ENCODE data around the gene FAM78A. TPM values are rescaled to one million over a fixed set of nuclear protein-coding genes. Genes with fewer than 3 reads are reported as not detected.

Gene FAM78A
- polyA plus RNA-seq, 3 donors = 6.4 to 40.6 (median 7.2) TPM

DNA sequence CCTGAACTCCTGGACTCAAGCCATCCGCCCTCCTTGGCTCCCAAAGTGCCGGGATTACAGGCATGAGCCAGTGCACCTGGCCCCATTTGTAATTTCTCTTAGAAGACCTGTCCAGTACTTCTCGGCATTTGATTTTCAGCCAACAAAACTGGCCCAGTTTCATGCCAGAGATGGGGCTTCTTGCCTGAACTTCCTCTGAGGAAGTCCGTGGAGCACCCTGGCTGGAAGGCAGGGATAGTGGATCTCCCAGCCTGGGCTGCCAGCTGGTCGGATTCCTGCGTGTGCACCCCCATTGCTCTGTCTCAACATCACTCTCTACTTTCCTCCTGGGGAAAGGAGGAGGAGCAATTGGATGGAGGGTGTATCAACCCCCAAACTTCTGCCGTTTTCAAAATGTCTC, 39.0 kb downstream of the FAM78A start:
- peak overlapping the region; percentile 19 to 70 (median 32) for H3K4me3 ChIP-seq (replicated peaks in 1 of 3; ENCODE audit: low read depth in 2 of 3, low read length in 3 of 3)
- peaks cover 40% of the 10 kb centered on the region for H3K4me1 Mint-ChIP-seq

DNA sequence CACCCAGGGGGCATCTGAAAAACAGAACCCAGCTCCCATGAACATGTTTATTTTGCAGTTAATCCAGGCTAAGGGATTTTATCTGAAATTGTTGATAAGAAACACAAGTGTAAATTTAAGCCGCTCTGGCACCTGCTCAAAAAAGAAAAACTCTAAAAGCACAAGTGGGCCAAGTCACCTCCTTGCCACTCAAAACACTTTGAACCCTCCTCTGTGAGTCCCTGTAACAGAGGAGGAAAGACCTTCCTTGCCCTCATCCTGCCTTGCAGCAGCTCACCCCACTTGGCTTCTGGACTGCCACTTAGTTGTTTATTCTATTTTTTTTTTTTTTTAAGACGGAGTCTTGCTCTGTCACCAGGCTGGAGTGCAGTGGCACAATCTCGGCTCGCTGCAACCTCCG, 39.5 kb downstream of the FAM78A start:
- H2AFZ ChIP-seq (ENCODE audit: insufficient read depth, low read depth, low read length, poor library complexity, severe bottlenecking) = no peak overlapping the region
- peak overlapping the region in 6 of 7 donors; percentile 30 to 96 (median 62) for H3K27ac Mint-ChIP-seq
- H3K36me3 ChIP-seq (replicated peaks in 1 of 2; ENCODE audit: control insufficient read depth in 1 of 2, insufficient read depth in 2 of 2, low read length in 2 of 2) = peaks cover 41 to 45% of the 10 kb centered on the region in 2 donors
- H3K27me3 Mint-ChIP-seq (ENCODE audit: low read depth in 3 of 3) = peaks cover 0 to 1% (median 0%) of the 10 kb centered on the region in 3 donors
- H3K27me3 ChIP-seq (ENCODE audit: control insufficient read depth in 2 of 2, insufficient read depth in 2 of 2, low read length in 2 of 2) = no peaks in the 10 kb centered on the region
- peak overlapping the region in 1 of 2 donors; percentile 89 for H3K27ac ChIP-seq (ENCODE audit: low read depth in 1 of 2, low read length in 2 of 2)
- no peak overlapping the region for H3K4me3 Mint-ChIP-seq
- intact Hi-C loops (cut with micrococcal nuclease) = loop anchor here (5.0 kb wide), 1 partner anchor 41 kb away; the partner anchor contains the start of gene FAM78A (in 2 of the 2)
- TF ChIP-seq, protein P1, sequence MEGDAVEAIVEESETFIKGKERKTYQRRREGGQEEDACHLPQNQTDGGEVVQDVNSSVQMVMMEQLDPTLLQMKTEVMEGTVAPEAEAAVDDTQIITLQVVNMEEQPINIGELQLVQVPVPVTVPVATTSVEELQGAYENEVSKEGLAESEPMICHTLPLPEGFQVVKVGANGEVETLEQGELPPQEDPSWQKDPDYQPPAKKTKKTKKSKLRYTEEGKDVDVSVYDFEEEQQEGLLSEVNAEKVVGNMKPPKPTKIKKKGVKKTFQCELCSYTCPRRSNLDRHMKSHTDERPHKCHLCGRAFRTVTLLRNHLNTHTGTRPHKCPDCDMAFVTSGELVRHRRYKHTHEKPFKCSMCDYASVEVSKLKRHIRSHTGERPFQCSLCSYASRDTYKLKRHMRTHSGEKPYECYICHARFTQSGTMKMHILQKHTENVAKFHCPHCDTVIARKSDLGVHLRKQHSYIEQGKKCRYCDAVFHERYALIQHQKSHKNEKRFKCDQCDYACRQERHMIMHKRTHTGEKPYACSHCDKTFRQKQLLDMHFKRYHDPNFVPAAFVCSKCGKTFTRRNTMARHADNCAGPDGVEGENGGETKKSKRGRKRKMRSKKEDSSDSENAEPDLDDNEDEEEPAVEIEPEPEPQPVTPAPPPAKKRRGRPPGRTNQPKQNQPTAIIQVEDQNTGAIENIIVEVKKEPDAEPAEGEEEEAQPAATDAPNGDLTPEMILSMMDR (IDR thresholded peaks at IDR 0.05) = no peak
- no peaks in the 10 kb centered on the region for H3K9me3 ChIP-seq (replicated peaks in 1 of 2; ENCODE audit: control insufficient read depth in 1 of 2, insufficient read depth in 1 of 2, low read length in 2 of 2)
- DNase-seq = no peak
- H3K9me3 Mint-ChIP-seq = no peaks in the 10 kb centered on the region
- H3K79me2 ChIP-seq (ENCODE audit: insufficient read depth, low read length) = peaks cover 25% of the 10 kb centered on the region
- H3K4me1 ChIP-seq (ENCODE audit: control insufficient read depth in 1 of 2, insufficient read depth in 2 of 2, low read length in 2 of 2) = peaks cover 28 to 30% of the 10 kb centered on the region in 2 donors
- no peak overlapping the region for H3K4me3 ChIP-seq (replicated peaks in 1 of 3; ENCODE audit: low read depth in 2 of 3, low read length in 3 of 3)
- H3K36me3 Mint-ChIP-seq = peaks cover 47 to 56% of the 10 kb centered on the region in 2 donors
- H3K4me1 Mint-ChIP-seq = peaks cover 46% of the 10 kb centered on the region
- H3K9ac ChIP-seq (ENCODE audit: insufficient read depth, low read length, poor library complexity, severe bottlenecking) = no peak overlapping the region
- no peak overlapping the region for H3K4me2 ChIP-seq (replicated peaks; ENCODE audit: extremely low read depth, low read length, poor library complexity, severe bottlenecking)
- H4K20me1 ChIP-seq (ENCODE audit: insufficient read depth, low read length) = peaks cover 33% of the 10 kb centered on the region
- no CpG with 5 or more reads among the region's 5 CpGs for WGBS (ENCODE audit: insufficient coverage)

More for the DNA sequence above, 39.0 kb downstream of the FAM78A start:
- peaks cover 28 to 30% of the 10 kb centered on the region in 2 donors for H3K4me1 ChIP-seq (ENCODE audit: control insufficient read depth in 1 of 2, insufficient read depth in 2 of 2, low read length in 2 of 2)
- no peaks in the 10 kb centered on the region for H3K9me3 ChIP-seq (replicated peaks in 1 of 2; ENCODE audit: control insufficient read depth in 1 of 2, insufficient read depth in 1 of 2, low read length in 2 of 2)
- H3K79me2 ChIP-seq (ENCODE audit: insufficient read depth, low read length) = peaks cover 19% of the 10 kb centered on the region
- DNase-seq = peak in 1 of 3 donors; percentile 19
- H4K20me1 ChIP-seq (ENCODE audit: insufficient read depth, low read length) = peaks cover 28% of the 10 kb centered on the region
- TF ChIP-seq, protein P1 (IDR thresholded peaks at IDR 0.05) = no peak
- peaks cover 41 to 52% of the 10 kb centered on the region in 2 donors for H3K36me3 Mint-ChIP-seq
- peaks cover 0 to 1% (median 0%) of the 10 kb centered on the region in 7 donors for H3K9me3 Mint-ChIP-seq
- peaks cover 36 to 40% of the 10 kb centered on the region in 2 donors for H3K36me3 ChIP-seq (replicated peaks in 1 of 2; ENCODE audit: control insufficient read depth in 1 of 2, insufficient read depth in 2 of 2, low read length in 2 of 2)
- peaks cover 0 to 1% (median 0%) of the 10 kb centered on the region in 3 donors for H3K27me3 Mint-ChIP-seq (ENCODE audit: low read depth in 3 of 3)
- peak overlapping the region; percentile 87 for H2AFZ ChIP-seq (ENCODE audit: insufficient read depth, low read depth, low read length, poor library complexity, severe bottlenecking)
- H3K27ac Mint-ChIP-seq = peak overlapping the region; percentile 85 to 98 (median 95)
- WGBS (ENCODE audit: insufficient coverage) = 50% methylated on average over 4 of the region's 7 CpGs
- intact Hi-C loops (cut with micrococcal nuclease) = loop anchor here (5.0 kb wide), 1 partner anchor 40 kb away; the partner anchor contains the start of gene FAM78A (in 2 of the 2)
- peak overlapping the region; percentile 71 for H3K9ac ChIP-seq (ENCODE audit: insufficient read depth, low read length, poor library complexity, severe bottlenecking)
- peak overlapping the region; percentile 82 to 89 for H3K27ac ChIP-seq (ENCODE audit: low read depth in 1 of 2, low read length in 2 of 2)
- H3K4me3 Mint-ChIP-seq = peak overlapping the region; percentile 72 to 79
- H3K27me3 ChIP-seq (ENCODE audit: control insufficient read depth in 2 of 2, insufficient read depth in 2 of 2, low read length in 2 of 2) = no peaks in the 10 kb centered on the region
- peak overlapping the region; percentile 75 for H3K4me2 ChIP-seq (replicated peaks; ENCODE audit: extremely low read depth, low read length, poor library complexity, severe bottlenecking)
